ENCODE data around the gene PDGFB. TPM values are rescaled to one million over a fixed set of nuclear protein-coding genes. Genes with fewer than 3 reads are reported as not detected.

PDGFB gene
- total and polyA plus RNA-seq, 12 donors, result 9.9 to 45.6 (median 18.5) TPM

- Histone ChIP-seq H3K36me3 (no peaks in the 10 kb centered on the region), H3K4me3 (no peak overlapping the region), H3K27ac (no peak overlapping the region), H3K27me3 (no peaks in the 10 kb centered on the region), H3K9me3 (peaks cover 0 to 16% (median 8%) of the 10 kb centered on the region in 11 donors), H3K4me1 (peaks cover 10 to 26% (median 18%) of the 10 kb centered on the region in 9 donors)
- intact Hi-C loops (cut with DNase I), result no loop called here
- ATAC-seq, result no peak
- 50 to 65% methylated on average over 4 of the region's 4 CpGs for WGBS, 2 donors
- no peak for DNase-seq
- TF ChIP-seq CTCF (IDR thresholded peaks at IDR 0.05), result no peak
Observed at GRCh38 chr22:39259666-39260065, 14.9 kb upstream of the PDGFB start.

- intact Hi-C loops (cut with DNase I), result no loop called here
- H3K36me3 ChIP-seq, result no peaks in the 10 kb centered on the region
- DNase-seq (no peak), ATAC-seq (no peak)
- H3K9me3 ChIP-seq, result peaks cover 0 to 16% (median 8%) of the 10 kb centered on the region in 11 donors
- H3K27ac ChIP-seq, result no peak overlapping the region
- peaks cover 24 to 43% (median 34%) of the 10 kb centered on the region in 9 donors for H3K4me1 ChIP-seq
- TF ChIP-seq CTCF (IDR thresholded peaks at IDR 0.05), result no peak
- 77 to 78% methylated on average over 16 of the region's 16 CpGs for WGBS, 2 donors
- H3K27me3 ChIP-seq, result peaks cover 0 to 9% (median 0%) of the 10 kb centered on the region in 7 donors
- no peak overlapping the region for H3K4me3 ChIP-seq
Observed at GRCh38 chr22:39257901-39258475, 13.2 kb upstream of the PDGFB start.

- no peak for ATAC-seq
- Histone ChIP-seq H3K4me3 (no peak overlapping the region), H3K36me3 (no peaks in the 10 kb centered on the region), H3K27me3 (peaks cover 0 to 19% (median 0%) of the 10 kb centered on the region in 7 donors), H3K27ac (no peak overlapping the region), H3K9me3 (peaks cover 0 to 14% (median 8%) of the 10 kb centered on the region in 11 donors), H3K4me1 (peaks cover 27 to 52% (median 40%) of the 10 kb centered on the region in 9 donors)
- intact Hi-C loops (cut with DNase I), result no loop called here
- WGBS, 2 donors, result 96 to 100% methylated on average over 2 of the region's 2 CpGs
- DNase-seq, result no peak
- TF ChIP-seq CTCF (IDR thresholded peaks at IDR 0.05), result no peak
Observed at GRCh38 chr22:39256979-39257378, 12.2 kb upstream of the PDGFB start.

- Histone ChIP-seq H3K27ac (peak overlapping the region in 3 of 10 donors; percentile 48 to 92 (median 87)), H3K27me3 (peaks cover 0 to 27% (median 0%) of the 10 kb centered on the region in 7 donors), H3K4me3 (no peak overlapping the region), H3K36me3 (no peaks in the 10 kb centered on the region), H3K4me1 (peaks cover 27 to 52% (median 40%) of the 10 kb centered on the region in 9 donors), H3K9me3 (peaks cover 0 to 6% (median under 1%) of the 10 kb centered on the region in 11 donors)
- ATAC-seq (no peak), DNase-seq (no peak)
- TF ChIP-seq CTCF (IDR thresholded peaks at IDR 0.05), result no peak
- intact Hi-C loops (cut with DNase I), result no loop called here
- 73 to 79% methylated on average over 11 of the region's 11 CpGs for WGBS, 2 donors
Observed at GRCh38 chr22:39256186-39256552, 11.4 kb upstream of the PDGFB start.

Data from heart right ventricle (tissue), 16 donors.